ENCODE data around the gene RITA1. TPM values are rescaled to one million over a fixed set of nuclear protein-coding genes. Genes with fewer than 3 reads are reported as not detected.
"Not testable (repeated sequence)": the region's sequence is repeated elsewhere in the genome, so short reads cannot be mapped to it uniquely, and the experiment has no call there.

Gene RITA1
- total RNA-seq, 1 experiment from 2014 or later = 47.2 TPM

DNA sequence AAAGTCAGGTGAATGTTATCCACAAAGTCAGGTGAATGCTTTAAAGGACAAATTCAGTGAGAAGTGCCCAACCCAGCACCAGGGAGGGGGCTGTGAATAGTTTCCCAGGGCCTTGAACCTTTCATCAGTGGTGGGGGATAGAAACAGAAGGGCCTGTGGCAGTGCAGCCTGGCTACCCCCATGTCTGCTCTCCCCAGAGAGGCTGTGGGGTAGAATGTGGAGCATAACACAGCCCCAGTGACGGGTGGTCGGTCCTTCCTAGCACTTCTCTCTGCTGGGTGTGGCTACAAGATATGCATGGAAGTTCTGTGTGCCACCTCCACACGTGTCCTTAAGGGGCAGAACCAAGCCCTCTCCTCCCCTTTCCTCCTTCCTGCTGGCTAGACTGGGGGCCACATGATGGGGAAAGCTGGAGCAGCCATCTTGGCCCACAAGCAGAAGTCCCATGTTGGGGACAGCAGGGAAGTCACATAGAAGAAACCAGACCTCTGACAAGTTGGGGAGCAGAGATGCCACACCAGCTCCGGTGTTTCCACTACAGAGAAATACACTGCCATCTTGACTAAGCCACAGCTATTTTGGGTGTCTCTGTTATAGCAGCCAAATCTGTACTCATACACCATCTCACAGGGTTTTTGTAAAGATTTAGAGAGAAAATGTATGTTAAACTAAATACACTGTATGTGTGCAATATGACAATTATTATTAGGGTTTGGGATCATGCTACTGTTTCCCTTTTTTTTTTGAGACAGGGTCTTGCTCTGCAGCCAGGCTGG lies 17.0 kb downstream of the RITA1 start:
- no peak for DNase-seq (ENCODE audit: low read depth)

DNA sequence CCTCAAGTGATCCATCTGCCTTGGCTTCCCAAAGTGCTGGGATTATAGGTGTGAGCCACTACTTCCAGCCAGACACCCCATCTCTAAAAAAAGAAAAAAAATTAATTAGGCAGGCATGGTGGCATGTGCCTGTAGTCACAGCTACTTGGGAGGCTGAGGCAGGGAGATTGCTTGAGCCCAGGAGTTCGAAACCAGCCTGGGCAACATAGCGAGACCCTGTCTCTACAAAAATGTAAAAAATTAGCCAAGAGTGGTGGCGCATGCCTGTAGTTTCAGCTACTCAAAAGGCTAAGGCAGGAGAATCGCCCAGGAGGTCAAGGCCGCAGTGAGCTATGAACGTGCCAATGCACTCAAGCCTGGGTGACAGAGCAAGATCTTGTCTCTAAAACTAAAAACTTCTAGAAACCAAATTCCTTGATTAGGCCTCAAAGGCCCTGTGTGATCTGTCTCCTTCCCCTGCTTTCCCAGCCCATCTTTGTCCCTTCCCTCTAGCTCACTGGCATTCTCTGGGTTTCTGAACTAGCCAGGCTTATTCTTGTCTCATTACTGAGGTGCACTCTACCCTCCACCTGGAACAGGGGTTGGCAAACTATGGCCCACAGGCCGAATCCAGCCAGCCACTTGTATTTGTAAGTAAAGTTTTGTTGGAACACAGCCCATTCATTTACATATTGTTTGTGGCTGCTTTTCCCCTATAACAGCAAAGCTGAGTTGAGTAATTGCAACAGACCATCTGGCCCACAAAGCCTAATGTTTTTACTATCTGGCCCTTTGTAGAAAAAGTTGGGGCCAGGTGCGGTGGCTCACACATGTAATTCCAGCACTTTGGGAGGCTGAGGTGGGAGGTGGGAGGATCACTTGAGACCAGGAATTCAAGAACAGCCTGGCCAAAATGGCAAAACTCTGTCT lies 18.6 kb downstream of the RITA1 start:
- DNase-seq (ENCODE audit: low read depth) = peak; percentile 21

DNA sequence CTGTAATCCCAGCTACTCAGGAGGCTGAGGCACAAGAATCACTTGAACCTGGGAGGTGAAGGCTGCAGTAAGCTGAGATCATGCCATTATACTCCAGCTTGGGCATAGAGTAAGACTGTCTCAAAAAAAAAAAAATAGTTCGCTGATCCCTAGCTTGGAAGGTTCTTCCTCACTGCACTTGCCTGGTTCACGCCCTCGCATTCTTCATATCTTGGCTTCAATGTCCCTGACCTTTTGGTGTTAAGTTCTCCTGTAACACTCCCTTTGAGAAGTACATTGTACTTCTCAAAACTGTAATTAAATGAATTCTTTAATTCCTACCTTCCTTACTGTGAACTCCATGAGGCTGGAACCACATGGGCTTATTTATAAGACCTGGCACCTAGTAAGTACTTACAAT lies 19.3 kb downstream of the RITA1 start:
- DNase-seq (ENCODE audit: low read depth) = peak; percentile 13

DNA sequence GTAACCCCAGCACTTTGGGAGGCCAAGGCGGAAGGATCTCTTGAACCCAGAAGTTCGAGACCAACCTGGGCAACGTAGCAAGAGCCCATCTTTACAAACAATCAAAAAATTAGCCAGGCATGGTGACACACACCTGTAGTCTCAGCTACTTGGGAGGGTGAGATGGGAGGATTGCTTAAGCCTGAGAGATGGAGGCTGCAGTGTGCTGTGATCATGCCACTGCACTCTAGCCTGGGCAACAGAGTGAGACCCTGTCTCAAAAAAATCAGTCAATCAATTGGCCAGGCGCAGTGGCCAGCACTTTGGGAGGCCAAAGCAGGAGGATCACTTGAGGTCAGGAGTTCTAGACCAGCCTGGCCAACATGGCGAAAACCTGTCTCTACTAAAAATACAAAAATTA lies 21.3 kb downstream of the RITA1 start:
- not testable (repeated sequence) for DNase-seq (ENCODE audit: low read depth)

DNA sequence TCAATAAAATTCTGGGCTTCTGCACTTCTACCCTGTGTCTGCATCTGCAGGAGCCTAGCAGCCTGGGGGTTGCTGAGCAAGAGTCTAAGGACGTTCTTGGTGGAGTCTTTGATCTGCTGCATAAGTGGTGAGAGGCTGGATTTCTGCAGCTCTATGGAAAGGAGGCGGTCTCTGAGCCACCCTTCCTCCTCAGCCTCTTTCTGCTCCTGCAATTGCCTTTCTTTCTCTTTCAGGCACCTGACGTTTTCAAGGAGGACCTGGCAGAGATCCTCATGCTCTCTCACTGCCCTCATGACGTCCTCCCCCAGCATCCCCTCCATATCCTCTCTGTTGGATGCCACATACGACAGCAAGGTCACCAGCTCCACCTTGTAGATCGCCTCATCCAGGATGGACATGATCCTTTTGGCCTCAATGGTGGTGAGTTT lies 22.1 kb downstream of the RITA1 start:
- DNase-seq (ENCODE audit: low read depth) = peak; percentile 73

DNA sequence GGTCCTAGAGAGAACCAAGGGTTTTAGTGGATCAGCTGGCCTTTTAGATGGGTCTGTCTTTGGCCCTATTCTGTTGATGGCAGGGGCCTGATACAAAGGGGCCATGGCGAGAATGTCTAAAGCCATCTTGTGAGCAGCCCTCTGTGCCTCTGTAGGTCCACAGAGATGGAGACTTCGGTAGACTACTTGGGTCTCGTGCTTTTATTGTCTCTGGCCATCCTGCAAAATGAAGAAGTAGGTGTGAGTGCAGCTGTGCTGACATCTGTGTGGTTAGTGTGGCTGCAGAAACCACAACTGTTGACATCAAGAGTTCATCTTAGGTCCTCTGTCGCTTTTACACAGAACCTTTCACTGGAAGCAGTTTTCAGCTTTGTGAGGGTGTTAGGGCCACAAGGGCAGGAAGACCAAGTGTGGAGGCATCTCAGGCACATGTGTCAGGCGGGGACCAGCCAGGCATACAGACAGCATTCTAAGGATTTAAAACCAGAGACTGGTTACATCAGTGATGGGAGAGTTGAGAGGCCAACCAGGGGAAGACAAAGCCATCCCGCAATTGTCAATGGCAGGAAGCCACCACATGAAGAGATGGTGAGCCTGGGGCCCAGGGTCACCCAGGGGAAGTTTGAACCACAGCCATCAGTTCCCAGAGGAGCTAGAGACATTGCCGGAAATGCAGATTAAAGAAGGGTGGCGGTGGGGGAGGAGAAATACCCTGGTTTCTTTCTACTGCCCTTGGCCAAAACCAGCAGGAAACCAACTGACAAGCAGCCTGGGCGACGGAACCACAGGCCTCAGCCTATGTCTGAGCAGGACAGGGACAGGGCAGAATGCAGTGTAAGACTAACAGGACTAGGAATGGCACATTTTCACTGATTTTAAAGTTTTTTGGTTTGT lies 22.8 kb downstream of the RITA1 start:
- peak; percentile 84 for DNase-seq (ENCODE audit: low read depth)

DNA sequence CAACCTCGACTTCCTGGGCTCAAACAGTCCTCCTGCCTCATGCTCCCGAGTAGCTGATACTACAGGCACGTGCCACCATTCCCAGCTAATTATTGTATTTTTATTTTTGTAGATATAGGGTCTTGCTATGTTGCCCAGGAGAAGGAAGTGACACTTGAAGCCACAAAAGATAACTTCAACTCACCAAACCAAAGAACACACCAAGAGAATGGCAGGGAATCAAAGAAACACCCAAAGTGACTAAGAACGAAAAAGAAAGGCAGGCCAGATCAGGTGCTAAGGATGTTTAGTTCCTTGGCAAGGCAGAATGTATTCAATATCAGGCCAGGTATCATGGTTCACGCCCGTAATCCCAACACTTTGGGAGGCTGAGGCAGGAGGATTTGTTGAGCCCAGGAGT lies 25.6 kb downstream of the RITA1 start:
- no peak for DNase-seq (ENCODE audit: low read depth)

DNA sequence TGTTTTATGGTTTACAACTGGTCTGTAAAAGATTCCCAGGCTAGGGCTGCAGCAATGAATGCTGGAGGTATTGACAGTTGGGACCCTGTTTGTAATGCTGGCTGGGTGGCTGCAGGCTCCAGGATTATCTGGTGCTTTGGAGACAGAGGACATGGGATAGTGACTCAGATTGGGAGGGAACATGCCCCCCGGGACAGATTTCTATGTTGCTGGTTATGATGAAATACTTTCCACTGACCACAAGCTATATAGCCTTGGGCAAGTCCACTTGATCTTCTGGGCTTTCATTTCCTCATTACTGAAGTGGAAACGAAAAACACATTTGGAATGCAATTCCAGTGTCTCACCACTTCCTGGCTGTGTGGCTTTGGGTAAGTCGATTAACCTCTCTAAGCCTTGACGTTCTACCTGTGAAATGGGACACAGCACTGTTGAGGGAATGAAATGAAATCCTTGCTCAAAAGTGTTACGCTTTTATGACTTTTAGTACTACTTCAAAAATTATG lies 29.4 kb downstream of the RITA1 start:
- DNase-seq (ENCODE audit: low read depth) = peak; percentile 99

DNA sequence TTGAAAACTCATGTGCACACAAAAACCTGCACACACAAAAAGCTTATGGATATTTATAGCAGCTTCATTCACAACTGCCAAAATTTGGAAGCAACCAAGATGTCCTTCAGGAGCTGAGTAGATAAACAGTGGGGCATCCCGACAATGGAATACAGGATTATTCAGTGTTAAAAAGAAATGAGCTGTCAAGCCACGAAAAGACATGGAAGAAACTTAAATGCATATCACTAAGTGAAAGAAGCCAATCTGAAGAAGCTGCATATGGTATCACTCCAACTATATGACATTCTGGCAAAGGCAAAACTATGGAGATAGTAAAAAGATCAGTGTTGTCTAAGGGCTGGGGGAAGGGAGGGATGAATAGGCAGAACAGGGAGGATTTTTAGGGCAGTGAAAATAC lies 30.5 kb downstream of the RITA1 start:
- no peak for DNase-seq (ENCODE audit: low read depth)

DNA sequence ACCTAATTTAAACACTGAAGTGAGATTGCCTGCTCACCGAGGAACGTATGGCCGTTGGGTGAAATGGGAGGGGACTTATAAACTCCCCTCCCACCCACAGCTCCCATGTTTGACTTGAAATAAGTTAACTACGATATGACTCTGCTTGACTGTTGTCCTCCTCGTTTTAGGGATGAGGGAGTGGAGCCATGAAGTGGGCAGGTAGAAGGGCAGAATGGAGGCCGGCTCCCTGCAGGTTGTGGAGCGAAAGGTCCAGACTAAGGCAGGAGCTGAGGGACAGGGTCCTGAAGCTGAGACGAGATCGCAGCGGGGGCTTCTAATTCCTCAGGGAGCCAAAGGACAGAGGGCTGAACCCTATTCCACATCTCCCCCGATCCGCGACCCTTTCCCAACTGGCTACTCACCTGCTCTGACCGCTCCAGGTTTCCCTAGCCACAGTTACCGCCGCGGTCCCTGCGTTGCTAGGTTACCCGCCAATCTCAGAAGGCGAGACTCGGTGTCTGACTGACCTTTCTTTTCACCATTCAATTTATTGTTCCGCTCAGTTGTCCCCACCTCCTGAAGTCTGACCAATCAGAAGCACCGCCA lies 35.2 kb downstream of the RITA1 start:
- no peak for DNase-seq (ENCODE audit: low read depth)

DNA sequence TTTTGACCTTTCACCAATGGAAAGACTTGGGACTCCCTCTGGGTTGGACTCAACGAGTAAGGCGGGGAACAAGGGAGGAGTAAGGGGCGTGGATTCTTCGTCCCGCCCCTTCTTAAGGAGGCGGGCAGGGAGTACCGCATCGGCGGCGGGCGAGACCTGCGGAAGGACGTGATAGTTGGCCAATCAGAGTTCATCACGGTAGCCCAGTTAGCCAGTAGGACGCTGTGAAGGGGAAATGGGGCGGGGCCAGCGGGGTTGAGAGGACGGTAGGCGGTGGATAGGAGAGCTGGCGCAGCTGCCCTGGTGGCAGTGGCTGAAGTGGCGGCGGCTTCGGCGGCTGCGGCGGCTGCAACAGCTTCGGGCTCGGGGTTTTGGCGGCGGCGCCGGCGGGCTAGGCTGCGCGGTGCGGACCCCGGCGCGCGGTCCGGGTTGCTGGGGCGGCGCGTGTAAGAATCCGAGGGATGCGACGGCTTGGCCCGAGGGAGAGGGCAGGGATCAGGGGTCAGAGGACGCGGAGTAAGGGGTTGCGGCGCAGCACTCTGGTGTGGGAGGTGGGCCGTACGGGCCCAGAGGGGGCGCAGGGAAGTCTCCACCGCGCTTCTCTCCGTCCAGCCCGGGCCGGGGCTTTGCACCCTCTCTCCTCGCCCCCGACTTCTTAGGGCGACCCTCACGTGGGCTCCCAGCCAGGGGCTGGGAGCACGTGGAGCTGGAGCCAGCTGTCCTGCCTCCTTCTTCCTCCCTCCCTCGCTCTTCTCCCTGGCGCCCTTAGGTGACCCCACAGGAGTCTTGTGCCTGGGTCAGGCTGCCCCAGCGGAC lies 35.9 kb downstream of the RITA1 start, which contains the start of gene TPCN1:
TPCN1 (plus strand) TSS at position 284 of the 816 bp plus-strand sequence. CDS start 5,389 bp downstream, outside the sequence.
- DNase-seq (ENCODE audit: low read depth) = peak; percentile 100

DNA sequence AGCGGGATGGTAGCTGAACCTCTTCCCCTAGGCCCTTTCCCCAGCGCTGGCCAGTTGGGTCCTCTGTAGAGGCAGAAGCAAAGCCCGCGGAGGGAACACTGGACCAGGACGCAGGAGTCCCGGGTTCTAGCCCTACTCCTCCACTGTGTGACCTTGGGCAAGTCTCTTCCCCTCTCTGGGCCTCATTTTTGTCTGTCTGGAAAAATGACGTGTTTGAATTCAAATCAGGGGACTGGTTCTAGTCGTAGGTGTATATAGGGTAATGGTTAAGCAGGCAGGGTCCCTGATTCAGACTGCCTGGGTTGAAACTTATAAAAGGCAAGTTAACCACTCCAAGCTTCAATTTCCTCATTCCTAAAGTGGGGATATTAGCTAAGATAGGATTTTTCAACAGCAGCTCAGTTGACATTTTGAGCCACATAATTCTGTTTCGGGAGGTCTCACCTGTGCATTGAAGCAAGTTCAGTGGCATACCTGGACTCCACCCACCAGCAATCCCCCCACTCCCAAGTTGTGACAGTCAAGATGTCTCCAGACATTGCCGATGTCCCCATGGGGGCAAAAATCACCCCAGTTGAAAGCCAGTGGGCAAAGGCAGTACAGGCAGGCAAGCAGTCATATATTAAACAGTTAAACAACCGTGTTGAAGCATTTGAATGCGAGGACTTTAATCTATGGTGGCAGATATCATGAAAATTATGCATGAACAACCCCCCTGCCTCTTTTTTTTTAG lies 36.6 kb downstream of the RITA1 start:
- no peak for DNase-seq (ENCODE audit: low read depth)

DNA sequence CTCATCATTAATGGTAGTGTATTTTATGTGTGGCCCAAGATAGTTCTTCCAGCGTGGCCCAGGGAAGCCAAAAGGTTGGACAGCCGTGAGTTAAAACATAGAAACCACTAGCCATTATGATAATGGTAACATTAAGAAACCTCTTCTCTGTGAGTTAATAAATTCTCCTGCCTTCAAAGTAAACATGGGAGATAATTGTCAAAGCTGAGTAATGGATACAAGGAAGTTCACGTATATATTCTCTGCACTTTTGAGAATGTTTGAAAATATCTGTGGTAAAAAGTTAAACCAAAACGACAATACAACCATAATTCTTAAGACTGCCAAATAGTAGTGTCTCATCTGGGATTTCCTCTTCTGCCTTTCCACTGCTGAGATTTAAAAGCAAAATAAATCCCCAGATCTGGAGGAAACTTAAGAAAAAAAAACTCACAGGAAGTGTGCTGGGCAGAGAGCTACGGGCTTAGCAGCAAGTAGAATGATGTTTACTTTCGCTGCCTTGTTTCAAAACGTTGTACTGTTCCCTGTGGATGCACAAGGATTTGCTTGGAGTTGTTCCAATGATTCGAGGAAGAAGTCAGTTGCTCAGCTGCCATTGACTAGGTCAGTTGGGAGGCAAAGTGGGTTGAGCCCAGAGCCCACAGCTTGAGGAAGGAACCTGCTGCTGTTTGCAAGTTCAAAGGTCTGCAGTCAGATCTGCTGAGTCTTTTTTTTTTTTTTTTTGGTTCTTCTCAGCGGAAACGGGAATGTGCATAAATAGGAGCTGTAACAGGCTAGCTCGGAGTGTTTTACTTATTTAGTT lies 37.4 kb downstream of the RITA1 start:
- peak; percentile 93 for DNase-seq (ENCODE audit: low read depth)

DNA sequence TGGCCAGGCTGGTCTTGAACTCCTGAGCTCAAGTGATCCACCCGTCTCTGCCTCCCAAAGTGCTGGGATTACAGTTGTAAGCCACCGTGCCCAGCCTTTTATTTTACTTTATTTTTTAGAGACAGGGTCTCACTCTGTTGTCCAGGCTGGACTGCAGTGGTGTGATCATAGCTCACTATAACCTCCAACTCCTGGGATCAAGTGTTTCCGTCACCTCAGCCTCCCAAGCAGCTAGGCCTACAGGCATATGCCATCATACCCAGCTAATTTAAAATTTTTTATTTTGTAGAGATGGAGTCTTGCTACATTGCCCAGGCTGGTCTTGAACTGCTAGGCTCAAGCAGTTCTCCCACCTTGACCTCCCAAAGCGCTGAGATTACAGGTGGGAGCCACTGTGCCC lies 39.4 kb downstream of the RITA1 start:
- DNase-seq (ENCODE audit: low read depth) = no peak

DNA sequence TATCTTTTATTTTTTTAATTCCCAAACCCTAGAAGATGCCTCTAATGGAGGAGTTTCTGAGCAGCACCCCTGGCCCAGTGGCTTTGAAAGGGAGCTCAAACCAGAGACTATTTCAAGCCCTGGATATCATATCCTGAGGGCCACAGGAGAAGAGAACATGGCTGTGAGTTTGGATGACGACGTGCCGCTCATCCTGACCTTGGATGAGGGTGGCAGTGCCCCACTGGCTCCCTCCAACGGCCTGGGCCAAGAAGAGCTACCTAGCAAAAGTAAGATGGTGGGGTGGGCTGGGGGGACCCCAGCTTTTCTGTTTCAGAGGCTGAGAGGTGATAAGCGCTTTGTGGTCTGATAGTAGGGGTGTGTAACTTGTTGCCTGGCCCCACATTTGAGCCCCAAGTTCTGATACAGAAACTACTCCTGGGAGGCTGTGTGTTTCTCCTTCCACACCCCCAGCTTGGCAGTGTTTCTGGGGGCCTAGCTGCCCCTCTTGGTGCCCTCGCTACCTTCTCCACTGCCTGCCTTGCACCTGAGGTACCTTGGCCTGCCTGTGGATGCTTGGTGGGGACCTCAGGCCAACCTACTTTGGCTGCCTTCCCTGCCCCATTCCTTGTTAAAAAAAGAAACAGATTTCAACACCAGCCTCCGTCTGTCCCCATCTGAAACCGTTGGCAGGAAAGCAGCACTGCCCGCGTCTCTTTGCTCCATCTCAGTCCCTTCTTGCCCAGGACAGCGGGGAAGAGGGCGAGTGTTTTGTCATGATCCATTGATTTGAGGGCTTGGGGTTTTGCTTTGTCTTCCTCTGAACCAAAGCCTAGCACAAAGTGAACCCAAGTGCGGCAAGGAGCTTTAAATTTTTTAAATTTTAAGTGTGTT lies 41.4 kb downstream of the RITA1 start:
- DNase-seq (ENCODE audit: low read depth) = no peak

DNA sequence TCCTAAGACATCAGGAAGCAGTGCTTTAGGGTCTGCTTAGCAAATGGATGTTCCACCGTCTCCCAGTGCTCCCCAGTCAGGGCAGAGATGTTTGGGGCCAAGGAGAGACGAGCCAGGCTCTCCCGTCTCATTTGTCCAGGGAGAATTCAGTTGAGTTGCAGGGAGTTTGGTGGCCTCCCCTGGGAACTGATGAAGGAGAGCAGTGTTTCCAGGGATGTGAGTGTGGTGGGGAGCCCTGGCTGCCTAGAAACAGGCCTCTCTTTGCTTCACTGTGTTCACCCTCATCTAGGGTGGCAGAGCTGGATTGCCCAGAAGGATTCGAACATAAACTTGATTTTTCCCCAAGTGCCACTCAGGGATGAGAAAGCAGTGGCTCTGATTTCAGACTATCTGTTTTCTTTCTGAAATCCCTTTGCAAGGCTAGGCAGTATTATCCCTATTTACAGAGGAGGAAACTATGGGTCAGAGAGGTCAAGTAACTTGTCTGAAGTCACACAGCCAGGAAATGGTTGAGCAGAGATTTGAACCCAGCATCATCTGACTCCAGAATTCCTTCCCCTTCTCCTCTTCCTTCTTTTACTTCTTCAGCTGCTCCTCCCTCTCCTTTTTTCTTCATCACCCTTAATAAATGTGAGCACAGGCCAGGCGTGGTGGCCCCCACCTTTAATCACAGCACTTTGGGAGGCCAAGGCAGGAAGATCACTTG lies 42.3 kb downstream of the RITA1 start:
- no peak for DNase-seq (ENCODE audit: low read depth)
